HL-60 (cell line): ENCODE data around the gene GDPD4.

Experiments
- TF ChIP-seq, protein P1 (sequence below): IDR thresholded peaks from one replicate; pipeline ENCODE4 v1.5.1; 2011; ENCODE audit warnings: low read length, control low read depth, inconsistent platforms; ENCODE audit not compliant: insufficient read depth
- TF ChIP-seq, protein P2 (sequence below): IDR thresholded peaks from 2 replicates; pipeline ENCODE4 v1.6.1; 2012; ENCODE audit warnings: low read depth; ENCODE audit not compliant: insufficient replicate concordance

GRCh38 chr11:77175869-77176539 lies 125.5 kb downstream of the GDPD4 start:
- TF ChIP-seq, protein P1, sequence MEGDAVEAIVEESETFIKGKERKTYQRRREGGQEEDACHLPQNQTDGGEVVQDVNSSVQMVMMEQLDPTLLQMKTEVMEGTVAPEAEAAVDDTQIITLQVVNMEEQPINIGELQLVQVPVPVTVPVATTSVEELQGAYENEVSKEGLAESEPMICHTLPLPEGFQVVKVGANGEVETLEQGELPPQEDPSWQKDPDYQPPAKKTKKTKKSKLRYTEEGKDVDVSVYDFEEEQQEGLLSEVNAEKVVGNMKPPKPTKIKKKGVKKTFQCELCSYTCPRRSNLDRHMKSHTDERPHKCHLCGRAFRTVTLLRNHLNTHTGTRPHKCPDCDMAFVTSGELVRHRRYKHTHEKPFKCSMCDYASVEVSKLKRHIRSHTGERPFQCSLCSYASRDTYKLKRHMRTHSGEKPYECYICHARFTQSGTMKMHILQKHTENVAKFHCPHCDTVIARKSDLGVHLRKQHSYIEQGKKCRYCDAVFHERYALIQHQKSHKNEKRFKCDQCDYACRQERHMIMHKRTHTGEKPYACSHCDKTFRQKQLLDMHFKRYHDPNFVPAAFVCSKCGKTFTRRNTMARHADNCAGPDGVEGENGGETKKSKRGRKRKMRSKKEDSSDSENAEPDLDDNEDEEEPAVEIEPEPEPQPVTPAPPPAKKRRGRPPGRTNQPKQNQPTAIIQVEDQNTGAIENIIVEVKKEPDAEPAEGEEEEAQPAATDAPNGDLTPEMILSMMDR = no peak
- TF ChIP-seq, protein P2, sequence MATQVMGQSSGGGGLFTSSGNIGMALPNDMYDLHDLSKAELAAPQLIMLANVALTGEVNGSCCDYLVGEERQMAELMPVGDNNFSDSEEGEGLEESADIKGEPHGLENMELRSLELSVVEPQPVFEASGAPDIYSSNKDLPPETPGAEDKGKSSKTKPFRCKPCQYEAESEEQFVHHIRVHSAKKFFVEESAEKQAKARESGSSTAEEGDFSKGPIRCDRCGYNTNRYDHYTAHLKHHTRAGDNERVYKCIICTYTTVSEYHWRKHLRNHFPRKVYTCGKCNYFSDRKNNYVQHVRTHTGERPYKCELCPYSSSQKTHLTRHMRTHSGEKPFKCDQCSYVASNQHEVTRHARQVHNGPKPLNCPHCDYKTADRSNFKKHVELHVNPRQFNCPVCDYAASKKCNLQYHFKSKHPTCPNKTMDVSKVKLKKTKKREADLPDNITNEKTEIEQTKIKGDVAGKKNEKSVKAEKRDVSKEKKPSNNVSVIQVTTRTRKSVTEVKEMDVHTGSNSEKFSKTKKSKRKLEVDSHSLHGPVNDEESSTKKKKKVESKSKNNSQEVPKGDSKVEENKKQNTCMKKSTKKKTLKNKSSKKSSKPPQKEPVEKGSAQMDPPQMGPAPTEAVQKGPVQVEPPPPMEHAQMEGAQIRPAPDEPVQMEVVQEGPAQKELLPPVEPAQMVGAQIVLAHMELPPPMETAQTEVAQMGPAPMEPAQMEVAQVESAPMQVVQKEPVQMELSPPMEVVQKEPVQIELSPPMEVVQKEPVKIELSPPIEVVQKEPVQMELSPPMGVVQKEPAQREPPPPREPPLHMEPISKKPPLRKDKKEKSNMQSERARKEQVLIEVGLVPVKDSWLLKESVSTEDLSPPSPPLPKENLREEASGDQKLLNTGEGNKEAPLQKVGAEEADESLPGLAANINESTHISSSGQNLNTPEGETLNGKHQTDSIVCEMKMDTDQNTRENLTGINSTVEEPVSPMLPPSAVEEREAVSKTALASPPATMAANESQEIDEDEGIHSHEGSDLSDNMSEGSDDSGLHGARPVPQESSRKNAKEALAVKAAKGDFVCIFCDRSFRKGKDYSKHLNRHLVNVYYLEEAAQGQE = no peak
